HUES64 (cell line): Measurements from ENCODE around the gene RHBG.

Source experiments
- H3K27ac ChIP-seq: 2 replicates; pipeline ENCODE4 v1.7.0; 2013; ENCODE audit warnings: low read depth, low read length, inconsistent platforms
- H3K27me3 ChIP-seq: 2 replicates; pipeline ENCODE4 v1.6.1; 2013; ENCODE audit warnings: mild to moderate bottlenecking, low read length; ENCODE audit not compliant: insufficient read depth
- H3K36me3 ChIP-seq: 2 replicates; pipeline ENCODE4 v1.6.1; 2013; ENCODE audit warnings: mild to moderate bottlenecking, low read length; ENCODE audit not compliant: insufficient read depth
- H3K4me1 ChIP-seq: 2 replicates; pipeline ENCODE4 v1.6.1; 2013; ENCODE audit warnings: mild to moderate bottlenecking, low read length, moderate library complexity; ENCODE audit not compliant: insufficient read depth
- H3K4me3 ChIP-seq: 2 replicates; pipeline ENCODE4 v1.5.1; 2013; ENCODE audit warnings: mild to moderate bottlenecking, low read length, moderate library complexity
- H3K9ac ChIP-seq: 2 replicates; pipeline ENCODE4 v1.6.1; 2013; ENCODE audit warnings: mild to moderate bottlenecking, low read depth, low read length
- H3K9me3 ChIP-seq: 2 replicates; pipeline ENCODE4 v1.6.1; 2013; ENCODE audit warnings: low read depth, low read length; ENCODE audit not compliant: insufficient read depth
- WGBS: fragments of 150-250, 120-280 bp; methylation state at CpG from one replicate; pipeline ENCODE4 v1.1.7; 2013; ENCODE audit warnings: missing lambda C conversion rate; 5-methylcytosine and 5-hydroxymethylcytosine counted together

The RHBG gene

DNA sequence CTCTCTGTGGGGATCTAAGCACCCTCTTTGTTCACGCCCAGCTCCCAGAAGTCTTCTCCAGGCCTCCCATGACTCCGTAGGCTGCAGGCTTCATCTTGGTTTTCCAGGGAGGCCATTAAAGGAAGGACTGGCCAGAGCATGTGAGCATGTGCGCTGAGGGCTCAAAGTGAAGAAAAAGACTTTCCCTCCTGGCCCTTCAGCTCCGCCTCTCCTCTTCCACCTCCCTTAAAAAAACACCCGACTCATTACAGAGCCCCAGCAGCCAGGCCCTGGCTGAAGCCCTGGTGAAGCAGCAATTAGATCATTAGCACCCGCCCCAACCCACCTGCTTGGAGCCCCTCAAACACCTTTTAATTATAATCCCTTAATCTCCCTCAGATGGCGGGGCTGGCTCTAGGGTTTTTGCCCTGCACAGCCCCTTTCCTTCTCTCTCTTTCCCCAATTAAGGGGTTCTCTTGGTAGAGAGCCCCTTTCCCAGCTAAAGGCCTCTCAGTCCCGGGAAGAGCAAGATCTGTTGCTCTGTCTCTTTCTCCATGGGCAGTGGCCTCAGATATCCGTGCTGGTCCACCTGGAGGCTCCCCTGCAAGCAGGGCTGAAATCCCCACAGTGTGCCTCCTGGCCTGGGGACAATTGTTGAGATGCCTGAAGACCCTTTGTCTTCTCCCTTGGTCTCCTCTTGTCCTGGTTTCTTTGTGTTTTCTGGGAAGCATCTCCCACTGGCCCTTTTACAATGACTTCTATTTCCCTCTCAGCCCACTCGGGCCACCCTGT is 30.5 kb downstream of the RHBG start:
- Histone ChIP-seq H3K36me3 (no peaks in the 10 kb centered on the region), H3K9ac (no peak overlapping the region), H3K27me3 (peaks cover 22% of the 10 kb centered on the region), H3K9me3 (no peaks in the 10 kb centered on the region), H3K4me1 (peaks cover 21% of the 10 kb centered on the region), H3K27ac (no peak overlapping the region), H3K4me3 (no peak overlapping the region)
- 55% methylated on average over 10 of the region's 10 CpGs for WGBS

DNA sequence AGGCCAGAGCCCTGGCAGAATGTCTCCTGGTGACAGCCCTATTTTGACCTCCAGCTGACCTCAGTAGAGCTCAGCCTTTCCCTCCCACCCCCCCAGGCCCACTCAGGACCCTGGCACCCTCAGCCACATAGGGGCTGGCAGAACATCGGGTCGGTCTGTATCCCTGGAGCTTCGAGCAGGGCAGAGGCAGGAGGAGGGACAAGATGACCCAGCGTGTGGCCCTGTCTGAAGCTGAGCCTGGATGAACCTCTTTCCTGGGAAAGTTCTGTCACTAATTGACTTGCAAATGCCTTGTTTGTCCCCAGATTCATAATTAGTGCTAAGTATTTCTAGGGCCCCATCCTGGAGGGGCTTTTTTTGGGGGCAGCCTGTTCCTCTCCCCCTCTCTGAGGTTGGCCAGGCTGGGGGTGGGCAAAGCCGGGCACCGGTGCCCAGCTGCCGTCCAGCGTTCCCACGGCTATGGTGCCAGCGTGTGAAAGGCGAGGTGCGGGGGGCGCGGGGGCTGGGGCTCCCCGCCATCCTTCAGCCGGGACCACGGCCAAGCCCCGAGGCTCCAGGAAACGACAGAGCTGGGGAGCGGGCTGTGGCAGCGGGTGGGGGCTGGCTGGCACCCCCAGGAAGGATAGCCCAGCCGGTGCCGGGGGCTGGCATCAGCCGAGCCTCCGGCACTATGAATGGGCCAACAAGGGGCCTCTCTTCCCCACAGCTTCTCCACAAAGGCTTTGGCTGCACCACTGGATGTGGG is 31.4 kb downstream of the RHBG start:
- peaks cover 25% of the 10 kb centered on the region for H3K27me3 ChIP-seq
- no peak overlapping the region for H3K9ac ChIP-seq
- peaks cover 21% of the 10 kb centered on the region for H3K4me1 ChIP-seq
- no peaks in the 10 kb centered on the region for H3K9me3 ChIP-seq
- 74% methylated on average over 25 of the region's 25 CpGs for WGBS
- H3K27ac ChIP-seq: no peak overlapping the region
- H3K4me3 ChIP-seq: no peak overlapping the region
- no peaks in the 10 kb centered on the region for H3K36me3 ChIP-seq

DNA sequence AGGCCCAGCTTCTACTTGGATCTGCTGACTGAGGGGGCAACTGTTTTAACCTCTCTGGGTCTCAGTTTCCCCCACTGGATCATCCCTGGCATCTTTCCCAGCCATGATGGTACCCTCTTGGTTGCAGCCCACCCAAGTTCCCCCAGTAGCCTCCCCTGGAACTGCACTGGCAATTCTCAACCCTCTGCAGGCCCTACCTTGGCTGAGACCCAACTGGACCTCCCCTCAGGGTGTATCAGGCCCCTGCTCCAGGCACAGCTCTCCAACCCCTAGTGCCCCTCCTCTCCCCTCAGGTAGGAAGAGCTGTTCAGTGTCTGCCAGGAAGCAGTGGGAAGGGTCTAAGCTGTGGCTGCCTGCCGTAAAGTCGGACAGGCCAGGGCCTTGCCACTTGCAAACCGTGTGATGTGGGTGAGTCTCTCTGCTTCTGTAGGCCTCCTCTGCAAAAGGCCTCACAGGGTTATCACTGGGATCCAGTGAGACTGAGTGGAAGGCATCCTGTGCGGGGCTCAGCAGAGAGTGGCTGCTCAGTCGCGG is 32.1 kb downstream of the RHBG start:
- no peak overlapping the region for H3K4me3 ChIP-seq
- H3K4me1 ChIP-seq: peaks cover 21% of the 10 kb centered on the region
- no peak overlapping the region for H3K9ac ChIP-seq
- H3K36me3 ChIP-seq: no peaks in the 10 kb centered on the region
- H3K27ac ChIP-seq: no peak overlapping the region
- WGBS: 65% methylated on average over 6 of the region's 6 CpGs
- H3K27me3 ChIP-seq: peaks cover 27% of the 10 kb centered on the region
- no peaks in the 10 kb centered on the region for H3K9me3 ChIP-seq

DNA sequence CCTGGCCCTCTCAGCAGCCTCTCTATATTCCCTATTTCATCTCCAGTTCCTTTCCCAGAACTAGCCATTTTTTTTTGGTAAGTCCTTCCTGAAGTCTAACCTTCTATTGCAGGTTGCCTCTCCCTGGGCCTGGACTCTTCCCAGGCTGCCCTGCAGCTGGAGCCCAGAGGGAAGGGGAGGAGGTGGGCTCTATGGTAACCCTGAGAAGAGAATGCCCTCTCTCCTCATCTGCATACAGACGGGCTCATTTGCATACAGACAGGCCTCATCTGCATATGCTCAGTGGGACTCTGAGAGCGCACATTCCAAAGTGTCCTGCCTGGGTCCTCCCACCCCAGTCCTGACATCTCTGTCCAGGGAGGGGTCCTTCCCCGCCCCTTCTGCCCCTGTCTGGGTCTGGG is 32.7 kb downstream of the RHBG start:
- H3K9me3 ChIP-seq: no peaks in the 10 kb centered on the region
- H3K36me3 ChIP-seq: no peaks in the 10 kb centered on the region
- peaks cover 21% of the 10 kb centered on the region for H3K4me1 ChIP-seq
- no peak overlapping the region for H3K27ac ChIP-seq
- WGBS: 30% methylated on average over 3 of the region's 3 CpGs
- H3K9ac ChIP-seq: no peak overlapping the region
- H3K27me3 ChIP-seq: peaks cover 29% of the 10 kb centered on the region
- H3K4me3 ChIP-seq: no peak overlapping the region

DNA sequence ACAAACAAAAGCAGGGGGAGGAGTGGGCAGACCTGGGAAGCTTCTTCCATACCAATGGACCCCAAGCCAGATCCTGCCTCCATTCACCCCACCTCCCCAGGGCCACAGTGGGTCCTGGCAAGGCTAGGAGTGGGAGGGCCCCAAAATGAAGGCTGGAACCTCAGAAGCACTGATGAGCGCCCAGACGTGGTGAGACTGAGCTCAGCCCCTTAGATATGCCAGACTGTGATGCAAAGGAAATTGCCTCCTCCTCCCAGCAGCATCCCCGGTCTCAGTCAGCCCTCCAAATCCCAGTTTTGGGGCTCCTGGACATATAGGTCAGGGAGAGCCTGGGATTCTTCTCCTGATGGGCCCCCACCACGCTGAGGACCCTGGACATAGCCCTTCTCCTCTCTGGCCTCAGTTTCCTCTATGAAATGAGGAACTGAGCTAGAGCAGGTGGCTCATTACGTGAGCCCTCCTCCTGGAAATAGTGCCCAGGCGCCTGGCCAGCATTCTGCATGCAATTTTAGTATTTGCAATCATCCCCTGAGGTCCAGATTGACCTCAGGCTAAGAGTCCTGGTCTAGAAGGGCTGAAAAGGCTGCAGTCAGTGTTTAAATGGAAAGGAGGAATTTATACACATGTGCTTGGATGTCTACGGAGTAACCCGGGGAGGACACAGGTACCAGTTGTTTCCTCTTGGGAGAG is 33.5 kb downstream of the RHBG start:
- Histone ChIP-seq H3K27ac (no peak overlapping the region), H3K9me3 (no peaks in the 10 kb centered on the region), H3K4me3 (no peak overlapping the region), H3K4me1 (peaks cover 21% of the 10 kb centered on the region), H3K9ac (no peak overlapping the region), H3K27me3 (peaks cover 34% of the 10 kb centered on the region), H3K36me3 (no peaks in the 10 kb centered on the region)
- 72% methylated on average over 8 of the region's 8 CpGs for WGBS

DNA sequence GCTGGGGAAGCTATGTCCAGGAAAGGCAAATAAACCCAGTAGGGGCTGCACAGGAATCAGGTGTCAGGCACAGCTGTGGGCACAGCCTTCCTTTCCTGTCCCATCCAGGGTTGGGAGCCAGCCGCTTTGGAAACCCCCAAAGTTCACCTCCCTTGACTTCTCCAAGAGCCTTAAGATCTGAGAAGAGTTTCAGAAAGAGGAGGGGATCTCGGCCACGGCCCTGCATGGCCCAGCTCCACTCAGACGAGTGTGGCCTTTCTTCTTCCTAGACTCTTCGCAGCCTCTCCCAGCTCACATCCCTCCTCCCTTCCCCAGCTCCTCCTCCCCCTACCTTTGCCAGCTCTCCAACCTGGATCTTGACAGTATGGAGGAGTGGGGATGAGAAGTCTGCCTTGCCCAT is 36.7 kb downstream of the RHBG start:
- H3K4me1 ChIP-seq: peaks cover 11% of the 10 kb centered on the region
- no peak overlapping the region for H3K9ac ChIP-seq
- no peaks in the 10 kb centered on the region for H3K36me3 ChIP-seq
- 72% methylated on average over 5 of the region's 5 CpGs for WGBS
- H3K4me3 ChIP-seq: no peak overlapping the region
- peaks cover 36% of the 10 kb centered on the region; the same call in 1 of the 2 replicates for H3K27me3 ChIP-seq
- no peak overlapping the region for H3K27ac ChIP-seq
- no peaks in the 10 kb centered on the region for H3K9me3 ChIP-seq

DNA sequence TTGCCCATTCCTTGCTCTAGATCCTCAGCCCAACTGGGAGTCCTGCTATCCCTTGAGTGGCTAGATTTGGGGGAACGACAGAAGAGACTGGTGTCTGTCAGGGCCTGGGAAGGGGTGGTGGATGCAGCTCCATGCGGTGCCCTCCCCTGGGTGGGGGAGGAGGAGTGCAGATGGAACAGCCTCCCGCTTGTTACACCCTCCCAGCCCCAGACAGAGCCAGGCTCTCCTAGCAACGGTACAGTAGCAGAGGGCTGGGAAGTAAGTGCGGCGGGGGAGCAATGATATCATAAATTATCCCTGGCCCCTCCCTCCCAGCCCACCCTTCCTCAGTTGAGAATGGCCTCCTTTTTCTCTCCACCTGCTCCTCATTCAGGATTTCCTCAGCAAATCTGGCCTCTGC is 37.2 kb downstream of the RHBG start:
- Histone ChIP-seq H3K9me3 (no peaks in the 10 kb centered on the region), H3K9ac (no peak overlapping the region), H3K4me1 (peaks cover 8% of the 10 kb centered on the region), H3K36me3 (no peaks in the 10 kb centered on the region), H3K27ac (no peak overlapping the region), H3K4me3 (no peak overlapping the region), H3K27me3 (peaks cover 39% of the 10 kb centered on the region; the same call in 1 of the 2 replicates)
- WGBS: 91% methylated on average over 4 of the region's 6 CpGs

DNA sequence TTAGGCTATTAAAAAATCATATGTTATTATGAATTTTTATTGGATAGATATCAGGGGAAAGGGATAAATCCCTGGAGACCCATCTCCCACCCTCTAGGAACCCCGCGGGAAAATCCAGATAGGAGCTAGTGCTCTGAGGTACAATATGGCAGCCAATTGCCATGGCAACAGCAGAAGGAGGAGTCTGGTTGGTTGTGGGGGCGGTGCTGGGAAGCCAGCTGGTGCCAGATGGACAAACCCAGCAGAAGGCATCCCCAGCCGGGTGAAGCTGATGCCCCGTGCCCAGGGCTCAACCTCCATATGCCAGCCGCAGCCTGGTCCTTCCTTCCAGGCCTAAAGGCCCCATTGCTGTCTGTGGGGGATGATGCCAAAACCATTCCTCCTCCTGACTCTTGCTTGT is 38.3 kb downstream of the RHBG start:
- Histone ChIP-seq H3K4me3 (no peak overlapping the region), H3K27ac (no peak overlapping the region), H3K9me3 (no peaks in the 10 kb centered on the region), H3K9ac (no peak overlapping the region), H3K27me3 (peaks cover 34% of the 10 kb centered on the region; the same call in 1 of the 2 replicates), H3K36me3 (no peaks in the 10 kb centered on the region), H3K4me1 (no peaks in the 10 kb centered on the region)
- 93% methylated on average over 6 of the region's 6 CpGs for WGBS

DNA sequence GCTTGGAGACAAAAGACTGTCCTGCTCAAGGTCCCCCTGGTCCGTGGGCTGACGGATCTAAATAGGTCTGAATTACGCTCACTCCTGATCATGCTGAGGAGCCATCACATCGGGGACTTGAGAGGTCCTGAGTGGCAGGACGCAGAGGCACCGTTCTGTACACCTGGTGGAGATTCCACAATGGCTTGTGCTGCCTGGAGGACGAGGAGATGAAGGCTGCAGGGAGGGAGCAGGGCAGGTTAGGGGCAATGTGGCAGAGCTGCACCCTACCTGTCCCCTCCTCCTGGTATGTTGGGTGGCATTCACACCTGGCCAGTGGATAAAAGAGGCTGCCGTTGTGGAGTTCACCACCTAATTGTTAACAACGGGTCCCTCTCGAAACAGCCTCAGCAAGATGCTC is 38.7 kb downstream of the RHBG start:
- Histone ChIP-seq H3K27ac (no peak overlapping the region), H3K27me3 (peaks cover 30% of the 10 kb centered on the region; the same call in 1 of the 2 replicates)
- 91% methylated on average over 10 of the region's 10 CpGs for WGBS

DNA sequence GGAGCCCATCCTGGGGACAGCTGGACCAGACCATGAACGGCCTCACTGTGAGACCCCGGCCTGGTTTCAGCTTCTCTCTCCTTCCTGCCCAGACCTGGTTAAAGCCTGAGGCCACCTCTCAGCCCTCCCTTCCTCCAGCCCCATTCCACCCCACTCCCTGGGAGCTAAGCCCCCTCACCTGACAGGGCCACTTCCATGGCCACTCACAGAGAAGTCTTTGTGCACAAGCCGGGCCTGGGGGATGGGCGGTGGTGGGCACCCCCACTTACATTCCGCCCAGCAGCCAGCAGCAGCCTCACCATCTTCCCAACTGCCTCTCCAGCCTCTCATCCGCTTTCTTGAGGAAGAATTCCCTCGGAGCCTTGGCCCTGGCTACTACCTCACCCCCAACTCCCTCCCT is 40.4 kb downstream of the RHBG start:
- Histone ChIP-seq H3K4me3 (no peak overlapping the region), H3K9ac (no peak overlapping the region), H3K27me3 (peaks cover 29% of the 10 kb centered on the region; the same call in 1 of the 2 replicates), H3K4me1 (peaks cover 8% of the 10 kb centered on the region; the same call in 1 of the 2 replicates), H3K9me3 (no peaks in the 10 kb centered on the region), H3K36me3 (no peaks in the 10 kb centered on the region), H3K27ac (no peak overlapping the region)
- 89% methylated on average over 7 of the region's 7 CpGs for WGBS

More for the DNA sequence above, 38.7 kb downstream of the RHBG start:
- no peak overlapping the region for H3K4me3 ChIP-seq
- no peaks in the 10 kb centered on the region for H3K9me3 ChIP-seq
- H3K36me3 ChIP-seq: no peaks in the 10 kb centered on the region
- H3K4me1 ChIP-seq: peaks cover 2% of the 10 kb centered on the region; the same call in 1 of the 2 replicates
- no peak overlapping the region for H3K9ac ChIP-seq

DNA sequence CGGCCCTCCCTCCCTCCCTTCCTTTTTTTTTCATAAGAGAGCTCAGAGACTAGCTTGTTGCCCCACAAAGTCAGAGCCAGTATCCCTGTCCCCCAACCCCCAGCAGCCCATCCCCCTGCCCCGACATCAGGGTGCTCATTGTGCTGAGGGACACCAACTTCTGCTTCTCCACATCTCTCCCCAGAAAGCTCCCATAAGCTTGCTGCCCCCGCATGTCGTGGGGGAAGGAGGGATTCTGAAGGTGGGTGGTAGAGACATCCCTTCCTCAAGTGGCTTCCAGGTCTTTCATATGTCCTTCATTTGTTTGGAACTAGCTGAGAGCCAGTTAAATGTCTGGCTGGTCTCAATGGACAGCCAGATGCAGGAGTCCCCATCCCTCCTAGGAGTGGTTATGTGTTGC is 41.2 kb downstream of the RHBG start:
- 88% methylated on average over 4 of the region's 4 CpGs for WGBS
- Histone ChIP-seq H3K27me3 (peaks cover 34% of the 10 kb centered on the region; the same call in 1 of the 2 replicates), H3K9me3 (no peaks in the 10 kb centered on the region), H3K36me3 (no peaks in the 10 kb centered on the region), H3K27ac (no peak overlapping the region), H3K4me3 (no peak overlapping the region), H3K9ac (no peak overlapping the region), H3K4me1 (peaks cover 8% of the 10 kb centered on the region; the same call in 1 of the 2 replicates)
